Stimulated activated naive CD4-positive, alpha-beta T cell (primary cell): Measurements from ENCODE around the gene BOD1L1.
"Not testable (repeated sequence)": the region's sequence is repeated elsewhere in the genome, so short reads cannot be mapped to it uniquely, and the experiment has no call there.

Source experiments
- DNase-seq, 6 experiments: peaks; one replicate each; lab custom pipeline; 2025; lab: John Stamatoyannopoulos, UW

Gene BOD1L1

GRCh38 chr4:13618212-13618806, 9.2 kb downstream of the BOD1L1 start:
- DNase-seq = no peak

DNA sequence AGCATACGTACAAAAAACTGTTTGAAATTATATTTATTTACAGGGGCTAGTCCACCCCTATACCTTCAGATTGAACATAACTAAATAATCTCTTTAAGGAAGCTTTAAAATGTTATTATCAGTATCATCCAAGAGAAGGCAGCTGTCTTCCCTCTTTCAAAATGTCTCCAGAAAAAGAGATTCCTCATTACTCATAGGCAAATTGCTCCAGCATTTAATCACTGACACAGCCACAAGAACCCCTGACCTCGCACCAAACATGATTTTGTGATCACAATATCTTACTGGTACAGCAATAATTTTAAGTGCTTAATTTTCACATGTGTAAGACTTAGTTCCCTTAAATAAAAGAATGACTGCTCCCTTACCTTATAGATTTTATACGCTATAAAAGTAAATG, 9.7 kb downstream of the BOD1L1 start:
- no peak for DNase-seq

DNA sequence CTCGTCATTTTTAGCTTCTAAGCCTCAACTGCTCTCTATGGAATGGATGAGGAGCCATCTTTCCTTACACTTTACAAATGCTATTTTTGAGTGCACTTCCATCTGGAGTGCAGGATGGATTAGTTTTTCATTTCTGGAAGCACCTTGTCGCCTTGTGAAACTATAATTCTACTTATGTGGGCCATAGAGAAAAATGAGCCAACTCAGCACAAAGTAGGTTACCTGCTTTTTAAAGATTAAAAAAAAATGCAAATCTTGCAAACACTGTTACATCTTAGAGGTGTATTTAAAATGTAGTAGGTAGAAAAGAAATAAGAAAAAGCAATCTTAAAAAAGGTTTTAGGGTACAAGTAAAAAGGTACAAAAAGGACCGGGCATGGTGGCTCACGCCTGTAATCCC, 10.9 kb downstream of the BOD1L1 start:
- DNase-seq = no peak

- DNase-seq = no peak
Measured at GRCh38 chr4:13615161-13615560, 12.4 kb downstream of the BOD1L1 start.

GRCh38 chr4:13612569-13612968, 15.0 kb downstream of the BOD1L1 start:
- no peak for DNase-seq

GRCh38 chr4:13611283-13611842, 16.2 kb downstream of the BOD1L1 start:
- DNase-seq = no peak

DNA sequence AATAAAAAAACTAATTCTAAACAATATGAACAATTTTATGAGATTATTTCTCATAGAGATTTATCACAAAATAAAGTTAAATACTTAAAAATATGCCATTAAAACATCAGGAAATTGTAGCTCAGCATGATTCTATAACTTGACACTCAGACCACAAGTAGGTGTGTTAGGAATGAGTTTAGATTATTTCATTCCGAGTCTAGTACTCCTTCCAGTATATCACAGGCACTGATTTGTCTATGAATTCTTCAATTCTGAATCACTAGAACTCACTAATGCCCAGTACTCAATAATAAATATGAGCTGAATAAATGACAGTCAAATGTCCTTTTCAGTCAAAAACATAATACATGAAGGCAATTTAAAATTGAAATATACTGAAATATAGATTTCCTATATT, 22.2 kb downstream of the BOD1L1 start:
- DNase-seq = no peak

DNA sequence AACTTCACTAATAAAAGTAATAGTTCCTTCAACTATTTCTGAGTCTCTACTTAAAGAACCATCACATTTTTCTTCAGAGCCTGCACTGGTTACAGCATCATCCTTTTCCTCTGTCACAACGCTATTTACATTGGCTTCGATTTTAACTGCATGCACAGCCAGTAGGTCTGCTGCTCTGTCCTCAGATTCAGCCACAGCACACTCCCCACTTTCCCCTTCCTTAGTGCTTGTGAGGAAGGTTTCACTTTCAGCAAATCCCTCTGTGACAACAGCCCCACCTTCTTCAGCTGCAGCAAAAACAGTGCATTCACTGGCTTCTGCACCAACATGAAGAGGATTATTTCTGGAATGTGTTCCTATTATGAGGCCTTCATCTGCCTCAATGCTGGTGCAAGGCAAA, 25.7 kb downstream of the BOD1L1 start:
- no peak for DNase-seq

- no peak for DNase-seq
Measured at GRCh38 chr4:13601048-13601447, 26.5 kb downstream of the BOD1L1 start.

GRCh38 chr4:13599159-13599558, 28.4 kb downstream of the BOD1L1 start:
- DNase-seq = no peak

GRCh38 chr4:13597604-13598003, 29.9 kb downstream of the BOD1L1 start:
- no peak for DNase-seq

DNA sequence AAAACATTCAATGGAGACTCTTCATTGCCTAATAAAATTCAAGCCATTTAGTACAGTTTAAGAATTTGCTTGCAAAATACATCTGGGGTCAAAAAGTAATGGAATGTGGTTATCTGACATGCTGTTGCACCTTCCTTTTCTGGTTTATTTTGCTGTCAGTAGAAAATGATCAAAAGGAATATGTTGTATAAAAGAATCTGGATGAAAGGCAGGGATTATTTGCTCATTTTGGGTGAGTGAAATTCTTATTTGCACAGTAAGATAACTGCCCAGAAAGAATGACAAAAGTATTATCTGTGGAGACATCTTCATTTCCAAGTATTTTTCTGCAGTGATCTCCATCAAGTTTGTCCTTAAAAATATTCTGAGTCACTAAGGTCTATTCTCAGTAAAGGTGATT, 30.4 kb downstream of the BOD1L1 start:
- DNase-seq = no peak

GRCh38 chr4:13592220-13592619, 35.3 kb downstream of the BOD1L1 start:
- DNase-seq = no peak

GRCh38 chr4:13590766-13591165, 36.8 kb downstream of the BOD1L1 start:
- no peak for DNase-seq

GRCh38 chr4:13588954-13589353, 38.6 kb downstream of the BOD1L1 start:
- DNase-seq = no peak

- DNase-seq = no peak
Measured at GRCh38 chr4:13584481-13584880, 43.0 kb downstream of the BOD1L1 start.

- DNase-seq = no peak
Measured at GRCh38 chr4:13580036-13580435, 47.5 kb downstream of the BOD1L1 start.

- no peak for DNase-seq
Measured at GRCh38 chr4:13577660-13578059, 49.9 kb downstream of the BOD1L1 start.

DNA sequence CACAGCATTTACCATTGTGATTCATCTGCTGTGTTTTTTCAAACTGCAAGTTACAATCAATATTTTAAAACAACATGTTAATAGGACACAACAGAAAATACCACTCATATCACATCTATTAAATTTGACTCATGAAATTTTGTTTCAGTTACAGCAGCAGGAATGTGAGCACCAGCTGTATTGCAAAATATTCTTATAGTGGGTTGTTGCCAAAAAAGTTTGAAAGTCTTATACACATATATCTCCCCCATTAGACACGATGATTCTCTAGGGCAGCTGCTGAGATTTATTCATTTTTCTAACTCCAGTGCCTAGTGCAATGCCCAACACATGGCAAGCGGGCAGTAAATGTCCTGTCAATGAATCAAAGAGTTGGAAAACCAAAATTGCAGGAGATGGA, 56.6 kb downstream of the BOD1L1 start:
- DNase-seq = no peak

- no peak for DNase-seq
Measured at GRCh38 chr4:13567125-13567524, 60.4 kb downstream of the BOD1L1 start.

GRCh38 chr4:13562876-13563275, 64.6 kb downstream of the BOD1L1 start:
- no peak for DNase-seq

GRCh38 chr4:13561673-13562072, 65.9 kb downstream of the BOD1L1 start:
- DNase-seq = no peak

DNA sequence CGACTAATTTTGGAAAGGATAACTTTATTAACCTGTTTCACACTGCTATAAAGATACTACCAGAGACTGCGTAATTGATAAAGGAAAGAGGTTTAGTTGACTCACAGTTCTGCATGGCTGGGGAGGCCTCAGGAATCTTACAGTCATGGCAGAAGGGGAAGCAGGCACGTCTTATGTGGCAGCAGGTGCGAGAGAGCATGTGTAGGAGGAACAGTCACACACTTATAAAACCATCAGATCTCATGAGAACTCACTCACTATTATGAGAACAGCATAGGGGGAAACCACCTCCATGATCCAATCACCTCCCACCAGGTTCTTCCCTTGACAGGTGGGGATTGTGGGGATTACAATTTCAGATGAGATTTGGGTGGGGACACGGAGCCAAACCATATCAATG, 67.4 kb downstream of the BOD1L1 start:
- DNase-seq = not testable (repeated sequence)

DNA sequence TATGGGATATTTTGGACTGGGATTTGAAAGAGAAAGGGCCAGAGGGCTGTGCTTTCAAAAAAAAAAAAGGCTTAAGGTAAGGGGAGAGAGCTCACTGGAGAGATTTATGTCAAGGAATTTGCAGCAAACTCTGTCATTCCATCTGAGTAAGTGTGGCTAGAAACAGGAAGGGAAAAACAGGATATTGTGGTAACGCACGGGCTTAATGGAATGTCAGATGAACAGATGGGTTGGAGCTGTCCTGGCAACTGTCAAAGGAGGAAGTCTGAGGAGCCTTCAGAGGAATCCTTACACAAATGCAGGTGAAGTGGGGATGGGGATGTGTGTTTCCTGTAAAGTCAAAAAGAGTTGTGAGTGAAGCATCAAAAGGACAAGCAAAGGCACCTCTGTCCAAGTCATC, 68.1 kb downstream of the BOD1L1 start:
- DNase-seq = no peak
